ENCODE data around the gene TIGD3. TPM values are rescaled to one million over a fixed set of nuclear protein-coding genes. Genes with fewer than 3 reads are reported as not detected.
A peak's percentile ranks its signal among the peaks of the same experiment; 100 is the strongest.

Gene TIGD3
- total and polyA plus RNA-seq, 9 of the 15 experiments (the other 6 are each of a cell fraction or from before 2014, with no cell fraction given): 0.06 to 1.3 (median 0.56) TPM

GRCh38 chr11:65386307-65387140 lies 32.0 kb downstream of the TIGD3 start, which contains the start of gene FRMD8 (continued):
- TF ChIP-seq KAT2B (IDR thresholded peaks at IDR 0.05; ENCODE audit: low read depth, low read length): no peak
- TF ChIP-seq, protein P1, sequence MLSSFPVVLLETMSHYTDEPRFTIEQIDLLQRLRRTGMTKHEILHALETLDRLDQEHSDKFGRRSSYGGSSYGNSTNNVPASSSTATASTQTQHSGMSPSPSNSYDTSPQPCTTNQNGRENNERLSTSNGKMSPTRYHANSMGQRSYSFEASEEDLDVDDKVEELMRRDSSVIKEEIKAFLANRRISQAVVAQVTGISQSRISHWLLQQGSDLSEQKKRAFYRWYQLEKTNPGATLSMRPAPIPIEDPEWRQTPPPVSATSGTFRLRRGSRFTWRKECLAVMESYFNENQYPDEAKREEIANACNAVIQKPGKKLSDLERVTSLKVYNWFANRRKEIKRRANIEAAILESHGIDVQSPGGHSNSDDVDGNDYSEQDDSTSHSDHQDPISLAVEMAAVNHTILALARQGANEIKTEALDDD (IDR thresholded peaks at IDR 0.05): no peak
- TF ChIP-seq TARDBP (IDR thresholded peaks at IDR 0.05): peak; percentile 92
- peak; percentile 96 for TF ChIP-seq ARID4B (CRISPR knock-in tag; IDR thresholded peaks at IDR 0.05)
- peak; percentile 7; the same call in 1 of the 2 replicates for TF ChIP-seq NR2C2 (CRISPR knock-in tag; IDR thresholded peaks at IDR 0.05)
- peak; percentile 50 for TF ChIP-seq NR2C2 (tag; IDR thresholded peaks at IDR 0.05)
- TF ChIP-seq ZKSCAN8 (CRISPR knock-in tag; IDR thresholded peaks at IDR 0.05): 0 out of 2 replicates have a peak, but pooled peaks have one; percentile 48
- TF ChIP-seq GTF2B (IDR thresholded peaks at IDR 0.05; ENCODE audit: extremely low read depth, insufficient read length): no peak
- no peak for TF ChIP-seq CBFA2T2 (conservative IDR thresholded peaks at IDR 0.05)
- TF ChIP-seq KHSRP (IDR thresholded peaks at IDR 0.05): no peak
- peak; percentile 13; the same call in 1 of the 2 replicates for TF ChIP-seq EGR1 (conservative IDR thresholded peaks at IDR 0.05)
- 0 out of 2 replicates have a peak, but pooled peaks have one; percentile 14 for TF ChIP-seq ZNF232 (CRISPR knock-in tag; IDR thresholded peaks at IDR 0.05)
- TF ChIP-seq, protein P2, sequence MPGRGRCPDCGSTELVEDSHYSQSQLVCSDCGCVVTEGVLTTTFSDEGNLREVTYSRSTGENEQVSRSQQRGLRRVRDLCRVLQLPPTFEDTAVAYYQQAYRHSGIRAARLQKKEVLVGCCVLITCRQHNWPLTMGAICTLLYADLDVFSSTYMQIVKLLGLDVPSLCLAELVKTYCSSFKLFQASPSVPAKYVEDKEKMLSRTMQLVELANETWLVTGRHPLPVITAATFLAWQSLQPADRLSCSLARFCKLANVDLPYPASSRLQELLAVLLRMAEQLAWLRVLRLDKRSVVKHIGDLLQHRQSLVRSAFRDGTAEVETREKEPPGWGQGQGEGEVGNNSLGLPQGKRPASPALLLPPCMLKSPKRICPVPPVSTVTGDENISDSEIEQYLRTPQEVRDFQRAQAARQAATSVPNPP (IDR thresholded peaks at IDR 0.05; ENCODE audit: borderline replicate concordance, insufficient read depth, insufficient read length): no peak
- TF ChIP-seq XRCC5 (IDR thresholded peaks at IDR 0.05; ENCODE audit: low read depth, low read length): no peak
- peak; percentile 98 for TF ChIP-seq ZNF592 (IDR thresholded peaks at IDR 0.05)
- TF ChIP-seq FOS (IDR thresholded peaks at IDR 0.05; ENCODE audit: extremely low read depth, insufficient read length): peak; percentile 29
